CD14-positive monocyte (primary cell): ENCODE data around the gene CMTM1. TPM values are rescaled to one million over a fixed set of nuclear protein-coding genes. Genes with fewer than 3 reads are reported as not detected.

Experiments
- DNase-seq, 3 donors: peaks; one replicate each; pipeline ENCODE4 v3.0.0-alpha.2; 2011 to 2022
- H2AFZ ChIP-seq: 2 replicates; pipeline ENCODE4 v1.6.0; 2012; ENCODE audit warnings: mild to moderate bottlenecking, low read depth, low read length, inconsistent platforms; ENCODE audit not compliant: insufficient read depth, poor library complexity, severe bottlenecking
- H3K27ac ChIP-seq, 2 donors: 1 replicate in 1 of 2; 2 replicates in 1 of 2; pipeline ENCODE4 v1.5.1; 2012 to 2013; ENCODE audit warnings: low read length in 2 of 2, control low read depth in 1 of 2, inconsistent platforms in 1 of 2, low read depth in 1 of 2, mild to moderate bottlenecking in 1 of 2
- H3K27me3 ChIP-seq, 2 donors: one replicate each; pipeline versions ENCODE4 v1.6.0 to v1.6.1; 2011 to 2013; ENCODE audit warnings: low read length in 2 of 2; ENCODE audit not compliant: control insufficient read depth in 2 of 2, insufficient read depth in 2 of 2
- H3K36me3 ChIP-seq, 2 donors: replicated peaks in 1 of 2; 1 replicate in 1 of 2; 2 replicates in 1 of 2; pipeline versions ENCODE4 v1.5.1 to v1.6.1; 2012 to 2013; ENCODE audit warnings: low read length in 2 of 2, control low read depth in 1 of 2, inconsistent platforms in 1 of 2, mild to moderate bottlenecking in 1 of 2; ENCODE audit not compliant: insufficient read depth in 2 of 2, control insufficient read depth in 1 of 2
- H3K4me1 ChIP-seq, 2 donors: 1 replicate in 1 of 2; 2 replicates in 1 of 2; pipeline versions ENCODE4 v1.5.1 to v1.6.1; 2012 to 2013; ENCODE audit warnings: low read length in 2 of 2, control low read depth in 1 of 2, inconsistent platforms in 1 of 2, mild to moderate bottlenecking in 1 of 2, moderate library complexity in 1 of 2; ENCODE audit not compliant: insufficient read depth in 2 of 2, control insufficient read depth in 1 of 2
- H3K4me2 ChIP-seq: replicated peaks from 2 replicates; pipeline ENCODE3; 2012; ENCODE audit warnings: low read length, moderate library complexity, mild to moderate bottlenecking; ENCODE audit not compliant: poor library complexity, severe bottlenecking; ENCODE audit errors: extremely low read depth
- H3K4me3 ChIP-seq, 3 experiments: fragments of 200-600 bp in 1 of 3; sonication (generic) in 1 of 3; replicated peaks in 1 of 3; 1 replicate in 2 of 3; 2 replicates in 1 of 3; pipeline ENCODE4 v1.5.1; 2011 to 2013; ENCODE audit warnings: low read length in 3 of 3, mild to moderate bottlenecking in 3 of 3, control low read depth in 2 of 3, low read depth in 2 of 3, inconsistent platforms in 1 of 3, moderate library complexity in 1 of 3
- H3K79me2 ChIP-seq: 2 replicates; pipeline ENCODE4 v1.6.0; 2012; ENCODE audit warnings: mild to moderate bottlenecking, control low read depth, inconsistent platforms, low read length, moderate library complexity; ENCODE audit not compliant: insufficient read depth
- H3K9ac ChIP-seq: 2 replicates; pipeline ENCODE4 v1.6.0; 2017; ENCODE audit warnings: low read length, mild to moderate bottlenecking; ENCODE audit not compliant: insufficient read depth, poor library complexity, severe bottlenecking
- H3K9me3 ChIP-seq, 2 donors: replicated peaks in 1 of 2; 1 replicate in 1 of 2; 2 replicates in 1 of 2; pipeline versions ENCODE4 v1.5.1 to v1.6.1; 2012 to 2013; ENCODE audit warnings: low read length in 2 of 2, control low read depth in 1 of 2; ENCODE audit not compliant: control insufficient read depth in 1 of 2, insufficient read depth in 1 of 2
- H4K20me1 ChIP-seq: 2 replicates; pipeline ENCODE4 v1.6.0; 2012; ENCODE audit warnings: mild to moderate bottlenecking, low read length, control low read depth, moderate library complexity; ENCODE audit not compliant: insufficient read depth
- H3K27ac Mint-ChIP-seq, 7 donors: one replicate each; pipeline ENCODE4 v1.8.0; 2020; ENCODE audit warnings: mild to moderate bottlenecking in 7 of 7, mixed read lengths in 7 of 7, moderate library complexity in 6 of 7, inconsistent platforms in 2 of 7
- H3K27me3 Mint-ChIP-seq, 3 donors: one replicate each; pipeline ENCODE4 v1.8.0; 2021 to 2022; ENCODE audit warnings: low read depth in 3 of 3, mild to moderate bottlenecking in 3 of 3, mixed read lengths in 3 of 3, moderate library complexity in 3 of 3, inconsistent platforms in 1 of 3
- H3K36me3 Mint-ChIP-seq, 2 donors: one replicate each; pipeline ENCODE4 v1.8.0; 2020; ENCODE audit warnings: mixed read lengths in 2 of 2, inconsistent platforms in 1 of 2, mild to moderate bottlenecking in 1 of 2
- H3K4me1 Mint-ChIP-seq: one replicate; pipeline ENCODE4 v1.8.0; 2020; ENCODE audit warnings: mild to moderate bottlenecking, mixed read lengths
- H3K4me3 Mint-ChIP-seq, 2 donors: one replicate each; pipeline ENCODE4 v1.8.0; 2020; ENCODE audit warnings: mild to moderate bottlenecking in 2 of 2, mixed read lengths in 2 of 2, moderate library complexity in 1 of 2
- H3K9me3 Mint-ChIP-seq, 7 donors: one replicate each; pipeline ENCODE4 v1.8.0; 2020 to 2022; ENCODE audit warnings: mixed read lengths in 7 of 7, mild to moderate bottlenecking in 6 of 7, moderate library complexity in 6 of 7, inconsistent platforms in 2 of 7
- WGBS: methylation state at CpG from one replicate; pipeline ENCODE4 v1.1.5; 2013; ENCODE audit warnings: missing lambda C conversion rate; ENCODE audit not compliant: insufficient coverage; 5-methylcytosine and 5-hydroxymethylcytosine counted together
- intact Hi-C, 2 donors: fragments of 100-400 bp; cut with micrococcal nuclease; formaldehyde crosslinking; loops; one replicate each; pipeline versions ENCODE4 v1.15.0 to v1.15.1; 2023
- polyA plus RNA-seq, 3 donors: library from polyadenylated mRNA; depleted of rRNA in 1 of 3; unstranded in 2 of 3; stranded (reverse) in 1 of 3; fragments of 300-500 nt in 2 of 3; fragments of >200 nt in 1 of 3; fragmentation: Illumina TruSeq in 2 of 3; gene quantifications; 1 replicate in 2 of 3; 2 replicates in 1 of 3; pipeline ENCODE4 v1.2.3, GENCODE V29; 2012 to 2021
- TF ChIP-seq, protein P1 (sequence below): fragments of 200-600 bp; IDR thresholded peaks from one replicate; pipeline ENCODE4 v1.8.0; 2022; ENCODE audit warnings: antibody characterized with exemption, mild to moderate bottlenecking

Gene CMTM1
- polyA plus RNA-seq, 3 donors, result 1.6 to 3.3 (median 2.5) TPM

- Histone ChIP-seq H3K36me3 (no peaks in the 10 kb centered on the region), H2AFZ (no peak overlapping the region), H3K27ac (no peak overlapping the region), H4K20me1 (no peaks in the 10 kb centered on the region), H3K4me3 (no peak overlapping the region), H3K9ac (no peak overlapping the region), H3K4me2 (no peak overlapping the region), H3K79me2 (peaks cover under 1% of the 10 kb centered on the region), H3K9me3 (peaks cover 0 to 10% of the 10 kb centered on the region in 2 donors), H3K27me3 (no peaks in the 10 kb centered on the region), H3K4me1 (peaks cover 13 to 15% of the 10 kb centered on the region in 2 donors)
- Mint-ChIP-seq H3K36me3 (peaks cover 0 to 9% of the 10 kb centered on the region in 2 donors), H3K27me3 (peaks cover 12 to 15% (median 14%) of the 10 kb centered on the region in 3 donors), H3K27ac (no peak overlapping the region), H3K4me3 (no peak overlapping the region), H3K9me3 (peaks cover 0 to 12% (median 8%) of the 10 kb centered on the region in 7 donors), H3K4me1 (peaks cover 26% of the 10 kb centered on the region)
- TF ChIP-seq, protein P1, sequence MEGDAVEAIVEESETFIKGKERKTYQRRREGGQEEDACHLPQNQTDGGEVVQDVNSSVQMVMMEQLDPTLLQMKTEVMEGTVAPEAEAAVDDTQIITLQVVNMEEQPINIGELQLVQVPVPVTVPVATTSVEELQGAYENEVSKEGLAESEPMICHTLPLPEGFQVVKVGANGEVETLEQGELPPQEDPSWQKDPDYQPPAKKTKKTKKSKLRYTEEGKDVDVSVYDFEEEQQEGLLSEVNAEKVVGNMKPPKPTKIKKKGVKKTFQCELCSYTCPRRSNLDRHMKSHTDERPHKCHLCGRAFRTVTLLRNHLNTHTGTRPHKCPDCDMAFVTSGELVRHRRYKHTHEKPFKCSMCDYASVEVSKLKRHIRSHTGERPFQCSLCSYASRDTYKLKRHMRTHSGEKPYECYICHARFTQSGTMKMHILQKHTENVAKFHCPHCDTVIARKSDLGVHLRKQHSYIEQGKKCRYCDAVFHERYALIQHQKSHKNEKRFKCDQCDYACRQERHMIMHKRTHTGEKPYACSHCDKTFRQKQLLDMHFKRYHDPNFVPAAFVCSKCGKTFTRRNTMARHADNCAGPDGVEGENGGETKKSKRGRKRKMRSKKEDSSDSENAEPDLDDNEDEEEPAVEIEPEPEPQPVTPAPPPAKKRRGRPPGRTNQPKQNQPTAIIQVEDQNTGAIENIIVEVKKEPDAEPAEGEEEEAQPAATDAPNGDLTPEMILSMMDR, result no peak
- DNase-seq, result no peak
- intact Hi-C loops, result loop anchor here (5.0 to 10.0 kb wide), 2 partner anchors 32 to 265 kb away; partner anchors contain the start of gene CMTM1 (in 1 of the 2)
- 92% methylated on average over 2 of the region's 4 CpGs for WGBS
Measured at GRCh38 chr16:66599726-66600125, 33.5 kb downstream of the CMTM1 start.

DNA sequence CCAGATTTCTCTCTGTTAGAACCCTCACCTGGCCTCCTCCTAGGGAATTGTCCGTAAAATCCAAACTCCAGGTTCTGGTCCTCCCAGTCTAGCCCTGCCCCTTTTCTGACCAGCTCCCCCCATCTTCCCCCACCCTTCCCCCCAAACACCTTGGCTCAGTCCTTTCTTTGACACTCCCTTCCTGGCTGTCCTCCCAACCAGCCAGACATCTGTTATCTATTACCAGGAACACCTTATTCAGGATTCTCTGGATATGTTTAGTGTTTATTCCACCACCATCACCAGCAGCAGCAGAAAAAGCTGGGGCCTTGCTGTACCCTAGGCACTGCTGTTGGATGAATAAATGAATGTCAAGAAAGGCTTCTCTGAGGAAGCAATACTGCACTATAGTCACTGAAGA, 34.2 kb downstream of the CMTM1 start:
- Histone ChIP-seq H3K4me1 (peaks cover 8 to 10% of the 10 kb centered on the region in 2 donors), H3K9ac (no peak overlapping the region), H3K4me2 (no peak overlapping the region), H3K27ac (no peak overlapping the region), H3K9me3 (peaks cover 0 to 10% of the 10 kb centered on the region in 2 donors), H2AFZ (no peak overlapping the region), H3K79me2 (peaks cover 8% of the 10 kb centered on the region), H4K20me1 (no peaks in the 10 kb centered on the region), H3K36me3 (no peaks in the 10 kb centered on the region), H3K4me3 (no peak overlapping the region), H3K27me3 (no peaks in the 10 kb centered on the region)
- 90% methylated on average over 1 of the region's 1 CpG for WGBS
- Mint-ChIP-seq H3K27me3 (peaks cover 12 to 15% (median 14%) of the 10 kb centered on the region in 3 donors), H3K4me3 (no peak overlapping the region), H3K4me1 (peaks cover 23% of the 10 kb centered on the region), H3K27ac (no peak overlapping the region), H3K9me3 (peaks cover 0 to 12% (median 8%) of the 10 kb centered on the region in 7 donors), H3K36me3 (peaks cover 0 to 9% of the 10 kb centered on the region in 2 donors)
- intact Hi-C loops, result loop anchor here (5.0 to 10.0 kb wide), 2 partner anchors 33 to 264 kb away; partner anchors contain the start of gene CMTM1 (in 1 of the 2)
- DNase-seq, result no peak
- TF ChIP-seq, protein P1, result no peak
